MV-4-11 (cell line): Measurements from ENCODE around the gene ZNF740.
"Not testable (repeated sequence)": the region's sequence is repeated elsewhere in the genome, so short reads cannot be mapped to it uniquely, and the experiment has no call there.

Experiments used
- DNase-seq: peaks from one replicate; lab custom pipeline; 2025; lab: John Stamatoyannopoulos, UW

Gene ZNF740

DNA sequence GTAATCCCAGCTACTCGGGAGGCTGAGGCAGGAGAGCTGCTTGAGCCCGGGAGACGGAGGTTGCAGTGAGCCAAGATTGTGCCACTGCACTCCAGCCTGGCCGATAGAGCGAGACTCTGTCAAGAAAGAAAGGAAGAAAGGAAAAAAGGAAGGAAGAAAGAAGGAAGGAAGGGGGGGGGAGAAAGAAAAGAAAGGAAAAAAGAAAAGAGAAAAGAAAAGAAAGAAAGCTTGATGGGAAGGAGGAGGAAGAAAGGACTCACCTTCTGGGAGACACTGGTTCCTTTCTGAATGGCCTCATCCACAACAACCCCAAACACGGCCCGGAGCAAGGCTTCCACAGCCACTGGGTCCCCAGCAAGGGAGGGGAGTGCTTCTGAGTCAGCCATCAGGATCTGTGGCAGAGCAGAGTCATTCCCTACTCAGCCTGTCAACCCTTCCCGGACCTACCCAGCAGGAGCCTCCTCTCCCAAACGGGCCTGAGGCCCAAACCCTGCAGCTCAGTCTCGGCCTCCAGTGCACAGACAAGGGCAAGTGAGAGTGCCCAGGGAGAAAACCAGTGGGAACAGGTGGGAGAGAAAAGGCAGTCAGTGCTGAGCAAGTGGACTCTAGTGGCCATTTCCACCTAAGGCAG is 7.3 kb upstream of the ZNF740 start:
- no peak for DNase-seq

DNA sequence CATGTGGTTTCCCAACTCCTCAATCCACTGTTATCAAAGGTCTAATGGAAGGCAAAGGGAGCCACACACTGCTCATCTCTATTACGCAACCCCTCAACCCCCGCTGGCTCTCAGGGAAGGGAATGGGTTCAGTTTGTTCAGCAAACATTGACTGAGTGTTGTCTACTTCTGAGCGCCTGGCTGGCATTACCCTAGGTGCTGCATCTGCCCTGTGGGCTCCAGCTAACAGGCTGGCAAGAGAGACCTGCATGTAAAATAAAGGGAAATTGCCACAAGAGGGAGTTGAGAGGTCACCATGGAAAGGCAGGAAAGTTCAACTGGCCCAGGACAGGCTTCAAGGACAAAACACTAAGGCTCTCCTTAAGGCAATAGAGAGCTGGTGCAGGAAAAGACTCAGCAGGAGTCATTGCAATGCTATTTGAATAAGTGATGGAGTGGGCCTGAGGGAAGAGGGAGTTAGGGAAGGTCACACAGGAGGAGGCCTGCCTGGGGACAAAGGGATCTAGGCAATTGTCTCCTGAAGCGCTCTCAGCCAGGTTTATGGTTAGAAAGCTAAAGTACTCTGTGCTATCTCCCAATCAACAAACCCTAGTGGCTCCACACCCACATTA is 5.5 kb upstream of the ZNF740 start:
- peak; percentile 46 for DNase-seq

DNA sequence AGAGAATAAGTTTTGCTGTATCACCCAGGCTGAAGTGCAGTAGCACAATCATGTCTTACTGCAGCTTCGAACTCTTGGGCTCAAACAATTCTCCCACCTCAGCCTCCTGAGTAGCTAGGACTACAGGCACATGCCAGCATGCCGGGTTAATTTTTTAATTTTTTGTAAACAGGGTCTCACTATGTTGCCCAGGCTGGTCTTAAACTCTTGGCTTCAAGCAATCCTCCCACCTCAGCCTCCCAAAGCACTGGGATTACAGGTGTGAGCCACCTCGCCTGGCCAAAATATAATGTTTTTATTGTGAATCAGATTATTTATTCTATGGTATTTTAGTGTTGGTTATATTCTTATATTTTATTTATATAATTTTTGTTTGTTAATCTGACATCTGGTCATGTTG is 3.8 kb upstream of the ZNF740 start:
- DNase-seq = no peak

DNA sequence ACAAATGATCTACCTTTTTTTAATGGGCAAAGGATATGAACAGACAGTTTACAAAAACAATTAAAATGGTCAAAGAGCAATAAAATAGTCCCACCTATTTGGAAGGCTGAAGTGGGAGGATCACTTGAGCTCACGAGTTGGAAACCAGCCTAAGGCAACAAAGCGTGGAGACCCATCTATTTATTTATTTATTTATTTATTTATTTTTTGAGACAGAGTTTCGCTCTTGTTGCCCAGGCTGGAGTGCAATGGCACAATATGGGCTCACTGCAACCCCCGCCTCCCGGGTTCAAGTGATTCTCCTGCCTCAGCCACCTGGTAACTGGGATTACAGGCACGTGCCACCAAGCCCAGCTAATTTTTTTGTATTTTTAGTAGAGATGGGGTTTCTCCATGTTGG is 3.1 kb upstream of the ZNF740 start:
- DNase-seq = not testable (repeated sequence)

DNA sequence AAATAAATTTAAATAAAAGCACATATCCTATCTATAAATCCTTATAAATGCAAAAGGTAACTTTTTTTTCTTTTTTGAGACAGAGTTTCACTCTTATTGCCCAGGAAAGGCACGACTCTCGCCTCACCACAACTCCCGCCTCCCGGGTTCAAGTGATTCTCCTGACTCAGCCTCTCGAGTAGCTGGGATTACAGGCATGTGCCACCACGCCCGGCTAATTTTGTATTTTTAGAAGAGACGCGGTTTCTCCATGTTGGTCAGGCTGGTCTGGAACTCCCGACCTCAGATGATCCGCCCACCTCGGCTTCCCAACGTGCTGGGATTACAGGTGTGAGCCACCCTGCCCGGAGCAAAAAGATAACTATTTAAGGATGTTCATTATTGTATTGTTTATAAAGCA is 1.7 kb upstream of the ZNF740 start:
- DNase-seq = not testable (repeated sequence)

DNA sequence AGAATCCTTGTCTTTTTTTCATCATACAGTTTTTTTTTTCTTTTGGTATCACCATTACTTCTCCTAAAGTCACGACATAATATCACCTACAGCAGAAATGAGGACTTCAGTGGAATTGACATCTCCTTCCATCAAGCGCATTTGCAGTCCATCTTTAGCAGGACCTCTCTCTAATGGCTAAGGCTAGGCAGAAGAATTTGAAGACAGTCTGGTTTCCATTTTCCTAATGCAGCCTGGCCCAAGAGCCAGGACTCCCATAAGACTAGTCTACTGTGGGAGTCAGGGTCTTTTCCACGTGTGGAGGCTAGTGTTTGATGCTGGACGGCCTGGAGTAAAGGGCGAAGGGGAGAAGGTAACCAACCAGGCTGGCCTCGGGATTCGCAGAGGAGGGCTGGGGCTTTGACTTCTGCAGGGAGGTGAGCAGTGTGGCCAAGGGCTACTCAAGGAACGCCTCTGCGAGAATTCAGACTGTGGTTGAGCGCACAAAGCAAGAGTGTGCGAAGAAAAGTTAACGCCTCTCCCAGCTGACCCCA is 769 bp upstream of the ZNF740 start:
- no peak for DNase-seq

DNA sequence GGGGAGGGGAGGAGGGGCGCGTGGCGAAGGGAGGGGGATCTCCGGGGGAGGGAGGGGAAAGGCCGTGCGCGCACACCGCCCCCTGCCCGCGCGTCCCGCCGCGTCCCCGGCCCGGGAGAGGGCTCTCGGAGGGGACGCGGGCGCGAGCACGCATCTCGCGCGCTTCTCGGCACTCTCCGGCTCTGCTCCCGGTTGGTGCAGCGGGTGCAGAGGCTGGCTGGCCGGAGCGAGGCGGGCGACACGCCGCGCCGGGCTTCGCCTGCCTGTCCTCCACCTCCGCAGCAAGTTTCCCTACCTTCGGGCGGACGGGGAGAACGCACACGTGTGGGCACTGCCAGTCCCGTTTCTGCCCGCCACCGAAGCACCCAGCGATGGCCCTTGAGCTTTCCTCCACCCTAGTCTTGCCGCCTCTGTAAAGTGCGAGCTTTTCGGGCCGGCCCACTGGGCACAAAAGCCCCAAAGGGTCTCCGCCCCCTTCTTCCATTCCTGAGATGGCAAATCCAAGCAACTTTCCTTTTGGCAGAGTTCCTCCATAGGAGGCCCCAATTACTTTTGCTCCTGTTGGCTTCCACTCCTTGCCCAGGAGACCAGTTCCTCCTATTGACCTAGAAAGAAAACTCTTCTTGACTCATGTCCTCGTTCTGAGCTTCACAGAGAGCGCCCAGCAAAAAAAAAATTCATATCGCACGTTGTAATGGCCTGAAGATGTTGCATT is 566 bp downstream of the ZNF740 start:
- DNase-seq = peak; percentile 23

DNA sequence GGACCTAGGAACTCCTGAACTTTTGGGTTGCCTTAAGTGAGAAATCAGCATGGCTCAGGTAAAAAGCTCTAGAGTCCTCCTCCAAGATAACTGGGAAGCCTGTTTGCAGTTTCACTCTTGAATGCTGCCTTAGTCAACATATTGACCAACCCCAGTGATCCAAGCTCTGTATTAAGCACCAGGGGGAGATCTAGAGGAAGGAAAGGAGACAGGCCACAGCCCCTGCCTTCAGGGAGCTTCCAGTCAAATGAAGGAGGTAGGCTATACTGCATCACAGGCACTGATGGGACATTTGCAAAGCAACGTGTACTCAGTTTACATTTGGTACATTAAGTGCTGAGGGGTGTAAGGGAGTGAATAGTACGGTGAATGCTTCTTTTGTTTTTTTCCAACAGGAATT is 1.4 kb downstream of the ZNF740 start:
- no peak for DNase-seq

DNA sequence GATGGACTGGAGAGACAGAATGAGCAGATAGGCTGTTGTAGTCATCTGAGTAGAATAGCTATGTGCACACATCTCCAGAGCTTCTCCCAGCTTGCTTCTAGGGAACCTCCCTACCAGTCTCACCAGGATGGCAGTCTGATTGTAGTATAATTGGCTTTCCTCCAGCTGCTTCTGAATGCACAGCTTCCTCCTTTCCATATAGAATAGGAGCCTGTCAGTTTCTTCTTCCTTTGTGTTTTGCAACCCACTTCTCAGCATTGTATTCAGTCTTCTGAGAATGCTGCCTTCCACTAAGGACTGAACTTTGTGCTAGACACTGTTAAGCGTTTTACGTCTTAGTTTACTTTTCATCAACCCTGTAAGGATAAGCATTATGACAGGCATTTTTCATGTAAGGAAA is 2.4 kb downstream of the ZNF740 start:
- DNase-seq = peak; percentile 95

DNA sequence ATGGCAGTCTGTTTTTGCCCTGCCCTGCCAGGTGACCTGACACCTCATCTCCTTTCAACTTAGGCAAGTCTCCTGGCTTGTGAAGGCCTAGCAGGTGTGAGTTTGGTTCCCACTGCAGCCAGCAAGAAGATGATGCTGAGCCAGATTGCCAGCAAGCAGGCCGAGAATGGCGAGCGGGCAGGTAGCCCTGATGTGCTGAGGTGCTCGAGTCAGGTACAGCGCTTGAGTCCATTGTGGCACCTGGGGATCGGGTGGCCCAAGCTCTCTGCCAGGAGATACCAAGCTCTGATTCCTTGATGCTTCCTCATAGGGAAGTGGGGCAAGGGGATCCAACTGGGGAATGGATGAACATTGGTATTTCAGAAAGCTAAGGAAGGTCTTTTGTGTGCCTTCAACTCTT is 4.3 kb downstream of the ZNF740 start:
- DNase-seq = no peak

DNA sequence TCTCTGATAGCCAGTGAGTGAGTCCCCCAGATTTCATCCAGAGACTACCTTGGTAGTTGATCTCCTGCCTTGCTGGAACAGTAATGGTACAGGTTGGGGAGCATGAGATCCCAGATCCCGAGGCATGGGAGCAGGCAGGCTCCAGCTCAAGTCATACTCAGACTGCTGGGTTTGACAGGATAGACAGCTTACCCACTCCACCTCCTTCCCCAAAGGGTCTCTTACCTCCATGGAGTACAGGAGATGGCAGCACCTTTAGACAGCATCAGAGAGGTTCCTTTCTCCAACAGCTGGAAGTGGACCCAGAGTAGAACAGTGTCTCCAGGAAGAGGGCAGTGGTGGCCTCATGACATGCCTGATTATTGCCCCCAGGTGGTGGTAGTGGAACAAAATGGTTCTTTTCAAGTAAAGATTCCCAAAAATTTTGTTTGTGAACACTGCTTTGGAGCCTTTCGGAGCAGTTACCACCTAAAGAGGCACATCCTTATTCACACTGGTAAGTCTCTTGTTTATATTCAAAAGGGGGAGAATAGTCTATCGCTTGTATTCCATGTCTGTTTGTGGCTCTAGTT is 5.1 kb downstream of the ZNF740 start:
- no peak for DNase-seq

DNA sequence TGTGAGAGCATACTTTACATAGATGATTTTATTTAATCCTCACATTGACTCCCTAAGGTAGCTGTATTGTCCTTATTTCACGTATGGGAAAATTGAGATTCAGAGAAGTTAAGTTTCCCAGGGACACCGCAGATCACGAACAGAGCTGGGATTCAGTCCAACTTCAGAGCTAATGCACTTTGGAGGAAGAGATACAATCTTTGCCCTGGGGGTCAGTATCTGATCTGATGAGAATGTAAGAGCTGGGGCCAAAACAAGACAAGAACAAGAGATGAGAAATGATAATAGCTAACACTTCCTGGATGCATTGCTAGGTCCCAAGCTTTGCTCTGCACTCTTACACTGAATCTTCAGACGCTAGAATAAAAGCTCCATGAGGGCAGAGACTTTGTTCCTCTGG is 6.2 kb downstream of the ZNF740 start:
- no peak for DNase-seq

DNA sequence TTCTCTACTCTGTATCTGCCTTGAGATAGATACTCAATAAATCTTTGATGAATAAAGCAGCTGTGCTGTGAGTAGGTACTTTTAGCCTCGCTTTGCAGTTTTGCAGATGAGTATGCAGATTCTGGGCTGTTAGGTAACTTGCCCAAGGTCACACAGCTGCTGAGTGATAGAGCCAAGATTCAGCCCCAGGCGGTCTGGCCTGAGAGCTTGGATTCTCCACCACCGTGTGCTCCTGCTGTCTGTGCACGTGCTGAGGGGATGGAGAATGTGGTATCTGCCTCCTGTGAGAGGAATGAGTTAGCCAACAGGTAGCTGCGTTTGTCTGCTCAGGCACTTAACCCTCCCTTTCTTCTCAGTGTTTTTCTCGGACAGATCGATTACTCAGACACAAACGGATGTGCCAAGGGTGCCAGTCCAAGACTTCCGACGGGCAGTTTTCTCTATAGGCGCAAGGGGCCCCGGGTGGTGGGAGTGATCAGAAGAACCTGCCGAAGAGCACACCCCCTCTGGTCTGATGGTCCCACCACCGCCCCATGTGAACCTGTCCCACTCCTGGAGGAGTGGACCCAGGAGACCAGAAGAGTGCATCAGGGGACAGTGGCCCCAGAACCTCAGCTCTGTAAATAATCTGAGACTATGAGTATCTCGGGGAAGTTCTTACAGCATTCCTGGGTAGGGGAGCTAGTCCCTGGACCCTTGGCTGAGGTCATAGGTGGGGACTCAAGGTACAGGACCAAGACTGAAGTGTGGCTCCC is 6.8 kb downstream of the ZNF740 start:
- DNase-seq = no peak

DNA sequence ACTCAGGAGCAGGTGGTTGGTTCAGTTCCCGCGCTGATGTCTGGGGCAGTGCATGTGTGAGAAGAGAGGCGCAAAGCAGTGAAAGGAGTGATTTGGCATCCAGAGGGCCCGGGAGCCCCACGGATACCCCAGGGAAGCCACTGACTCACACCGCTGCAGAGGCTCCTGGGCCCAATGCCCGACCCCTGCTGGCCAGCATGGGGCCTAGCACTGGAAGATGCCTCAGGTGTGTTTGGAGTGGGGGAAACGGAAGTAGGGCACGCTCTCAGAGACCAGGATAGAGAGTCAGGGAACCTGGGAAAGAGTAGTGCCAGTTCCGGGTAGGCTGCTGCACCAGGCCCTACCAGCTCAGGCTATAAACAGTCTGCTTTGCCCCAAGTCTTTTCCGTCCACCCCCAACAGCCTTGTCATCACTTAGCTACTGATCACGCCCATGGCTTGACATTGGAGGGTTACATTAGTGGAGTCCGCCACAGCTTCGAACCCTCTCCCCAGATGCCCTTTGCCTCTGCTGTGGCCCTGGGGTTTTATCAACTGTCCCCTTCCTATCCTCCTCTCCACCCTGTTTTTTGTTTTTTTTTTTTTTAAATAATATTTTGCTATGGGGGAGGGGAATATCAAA is 9.7 kb downstream of the ZNF740 start:
- DNase-seq = no peak

DNA sequence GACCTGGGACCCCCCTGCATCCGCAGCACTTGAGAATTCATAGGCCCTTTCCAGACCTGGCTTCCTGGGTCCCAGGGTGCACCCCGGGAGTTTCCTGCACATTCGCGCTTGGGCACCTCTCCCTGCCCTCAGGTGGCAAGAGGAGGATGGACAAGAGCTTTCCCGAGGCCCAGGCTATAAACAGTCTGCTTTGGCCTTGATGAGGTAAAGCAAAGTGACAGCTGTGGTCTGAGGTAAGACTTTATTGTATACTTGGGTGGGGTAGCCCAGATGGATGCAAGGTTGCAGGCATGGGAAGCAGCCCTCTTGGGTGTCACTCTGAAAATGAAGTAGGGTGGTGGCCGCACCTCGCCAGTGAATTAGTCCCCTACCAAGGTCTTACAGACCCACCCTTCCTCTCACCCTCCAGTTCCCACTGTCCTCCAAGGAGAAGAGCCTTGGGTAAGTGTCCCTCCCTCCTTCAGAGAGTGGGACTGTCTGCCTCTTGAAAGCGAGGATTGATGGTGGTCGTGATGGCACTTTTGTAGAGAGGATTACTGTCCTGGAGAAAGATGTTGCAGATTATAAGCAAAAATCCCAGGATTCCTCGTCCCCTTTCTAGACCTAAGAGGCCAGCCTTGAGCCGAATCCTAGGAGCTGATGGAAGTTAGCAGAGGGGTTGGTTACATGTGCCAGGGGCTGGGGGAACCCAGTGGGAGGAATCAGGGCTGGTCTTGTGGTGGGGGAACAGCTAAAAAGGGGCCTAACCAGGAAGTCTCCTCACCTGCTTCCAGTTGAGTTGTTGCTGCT is 10.8 kb downstream of the ZNF740 start:
- DNase-seq = no peak

DNA sequence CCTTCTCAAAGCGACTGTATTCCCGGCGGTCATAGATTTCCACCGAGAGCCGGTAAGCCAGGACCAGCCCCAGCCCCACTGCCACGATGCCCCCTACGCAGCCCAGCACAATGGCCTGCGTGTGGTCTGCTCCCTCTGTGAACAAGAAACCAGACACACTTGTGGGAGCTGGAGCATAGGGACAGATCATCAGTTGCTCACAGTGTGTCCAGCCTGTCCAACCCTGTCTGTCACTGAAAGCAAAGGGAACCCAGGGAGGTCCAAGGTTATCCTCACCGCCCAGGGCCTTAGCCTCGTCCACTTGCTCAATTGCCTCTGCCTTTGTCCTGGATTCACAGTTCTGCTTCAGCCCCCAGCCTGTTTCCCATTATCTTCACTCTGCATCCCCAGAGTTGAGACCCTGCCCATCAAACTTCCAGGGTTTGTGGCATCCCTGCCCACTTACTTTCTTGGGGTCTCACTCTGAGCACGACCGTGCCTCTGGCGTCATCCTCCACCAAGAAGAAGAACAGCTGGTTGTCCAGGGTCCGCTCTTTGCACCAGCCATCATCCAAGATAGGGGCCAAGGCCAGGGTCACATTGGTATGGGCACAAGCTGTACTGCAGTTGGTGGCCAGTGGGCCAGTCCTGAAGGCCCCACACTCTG is 11.5 kb downstream of the ZNF740 start:
- no peak for DNase-seq

DNA sequence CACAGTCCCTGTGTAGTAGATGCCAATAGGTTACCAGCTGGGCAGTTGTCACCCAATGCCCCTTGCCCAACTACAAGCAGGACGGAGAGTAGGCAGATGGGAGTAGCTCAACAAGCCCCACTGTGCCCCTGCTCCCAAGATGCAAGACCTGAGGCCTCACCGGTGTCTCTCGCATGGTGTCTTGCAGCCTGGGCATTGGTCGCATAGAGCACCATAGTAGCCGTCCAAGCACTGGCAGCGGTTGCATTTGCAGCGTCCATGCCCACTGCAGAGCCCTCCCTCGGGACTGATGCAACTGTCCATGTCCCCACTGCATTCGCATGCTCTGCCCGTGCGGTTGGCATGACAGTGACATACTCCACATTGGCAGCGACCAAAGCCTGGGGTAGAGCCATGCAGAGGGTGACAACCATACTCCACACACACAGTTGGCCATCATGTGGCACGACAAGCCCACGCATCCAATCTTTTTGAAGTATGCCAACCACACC is 12.1 kb downstream of the ZNF740 start:
- no peak for DNase-seq

DNA sequence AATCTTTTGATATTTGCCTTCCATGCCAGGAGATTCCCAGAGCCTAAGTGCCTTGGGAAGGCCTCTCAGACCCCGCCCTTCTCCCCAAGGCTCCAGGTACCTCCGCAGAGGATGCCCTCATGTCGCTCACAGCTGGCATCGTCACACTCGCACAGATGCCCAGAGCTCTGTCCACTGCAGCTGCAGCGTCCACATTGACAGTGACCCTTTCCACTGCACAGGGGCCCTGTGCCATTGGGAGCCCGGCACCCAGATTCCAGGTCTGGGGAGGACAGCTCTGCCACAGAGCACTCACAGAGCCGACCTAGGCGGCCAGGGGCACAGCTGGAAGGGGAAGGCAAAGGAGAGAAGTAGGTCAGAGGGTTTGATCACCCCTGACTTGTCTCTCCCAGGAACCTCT is 12.5 kb downstream of the ZNF740 start:
- DNase-seq = no peak

DNA sequence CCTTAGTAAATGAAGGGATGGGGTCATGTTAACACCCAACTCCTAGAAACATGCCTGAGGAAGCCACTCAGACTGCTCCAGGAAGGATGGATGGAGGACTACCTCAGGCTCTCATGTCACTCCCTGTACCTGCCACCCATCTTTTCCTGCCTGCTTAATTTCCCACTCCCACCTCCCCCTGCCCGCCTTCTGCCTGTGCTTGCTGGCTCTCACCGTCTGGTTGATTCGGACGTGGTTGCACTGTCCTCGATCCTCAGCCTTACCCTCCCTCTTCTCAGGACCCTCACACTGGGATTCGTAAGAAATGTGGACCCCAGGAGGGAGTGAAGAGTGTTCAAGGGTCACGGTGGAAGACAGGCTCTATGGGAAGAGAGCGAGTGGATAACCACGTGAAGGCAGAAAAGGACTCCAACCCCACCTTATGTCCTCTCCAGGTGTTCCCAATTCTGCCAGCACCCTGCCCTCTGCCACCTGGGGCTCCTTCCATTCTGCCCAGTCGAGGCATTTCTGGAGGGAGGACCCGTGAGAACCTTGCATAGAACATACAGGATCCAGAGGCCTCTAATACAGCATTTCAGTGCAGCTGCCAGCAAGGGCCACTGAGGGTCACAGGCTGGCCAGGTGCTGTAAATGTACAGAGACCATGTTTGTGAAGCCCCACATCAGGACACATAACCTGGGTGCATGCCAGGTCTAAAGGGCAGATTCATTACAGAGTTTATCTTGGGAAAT is 13.6 kb downstream of the ZNF740 start:
- DNase-seq = no peak

DNA sequence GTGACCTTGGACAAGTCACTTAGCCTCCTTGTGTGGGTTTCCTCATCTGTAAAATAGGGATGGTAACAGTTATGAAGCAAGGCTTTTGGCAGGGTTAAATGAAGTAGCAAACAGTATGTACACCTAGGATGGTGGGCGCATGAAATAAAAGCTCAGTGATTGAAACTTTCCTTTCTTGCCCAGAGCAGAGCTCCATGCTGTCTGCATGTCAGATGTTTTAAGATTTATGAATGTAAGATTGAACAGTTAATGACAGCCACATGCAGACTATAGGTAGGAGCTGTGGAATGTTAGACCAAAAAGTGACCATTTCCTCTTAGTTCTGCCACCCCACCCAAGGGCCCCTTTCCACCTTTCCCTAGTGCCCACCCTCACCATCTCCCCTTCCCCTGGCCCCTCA is 14.5 kb downstream of the ZNF740 start:
- DNase-seq = no peak
